ENCODE measurements around the gene IPO9. TPM values are rescaled to one million over a fixed set of nuclear protein-coding genes. Genes with fewer than 3 reads are reported as not detected.
"Not testable (repeated sequence)": the region's sequence is repeated elsewhere in the genome, so short reads cannot be mapped to it uniquely, and the experiment has no call there.

Gene IPO9
- total and polyA plus RNA-seq, 2 experiments from 2014 or later, result 47.6 to 87.4 TPM

DNA sequence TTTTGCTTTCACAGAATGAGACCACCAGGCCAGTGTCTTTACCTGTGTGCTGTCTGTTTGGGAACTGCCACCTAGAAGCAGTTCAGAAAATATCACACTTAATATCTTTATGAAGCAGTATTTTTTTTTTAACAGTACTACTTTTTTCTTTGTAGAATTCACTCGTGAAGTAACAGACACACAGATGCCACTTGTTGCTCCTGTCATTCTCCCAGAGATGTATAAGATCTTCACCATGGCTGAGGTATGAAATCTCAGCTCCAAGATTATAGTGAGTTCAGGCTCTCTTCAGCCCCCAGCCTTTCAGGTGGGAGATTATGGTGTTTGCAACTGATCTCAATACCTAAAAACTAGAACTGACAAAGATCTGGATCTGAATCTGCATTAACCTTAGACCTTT, 23.0 kb downstream of the IPO9 start:
- Histone ChIP-seq H3K9me2 (ENCODE audit: insufficient read depth) (no peaks in the 10 kb centered on the region), H3K36me3 (ENCODE audit: insufficient read depth) (peaks cover 83% of the 10 kb centered on the region), H3K27ac (ENCODE audit: low read depth) (no peak overlapping the region), H3F3A (replicated peaks; ENCODE audit: low read depth) (no peaks in the 10 kb centered on the region), H3K4me3 (no peak overlapping the region), H3K4me2 (no peak overlapping the region), H3K27me3 (ENCODE audit: insufficient read depth) (no peaks in the 10 kb centered on the region), H2AFZ (no peak overlapping the region), H4K20me1 (replicated peaks; ENCODE audit: insufficient read depth) (peaks cover 37% of the 10 kb centered on the region), H3K4me1 (ENCODE audit: insufficient read depth) (no peaks in the 10 kb centered on the region), H3K79me2 (replicated peaks; ENCODE audit: insufficient read depth) (peaks cover 10% of the 10 kb centered on the region)
- peaks cover 3% of the 10 kb centered on the region for H3K27me3 Mint-ChIP-seq (ENCODE audit: insufficient read depth, low read depth, poor library complexity)
- peaks cover 87% of the 10 kb centered on the region for H3K36me3 Mint-ChIP-seq (ENCODE audit: low read depth)
- no peaks in the 10 kb centered on the region for H3K9me3 Mint-ChIP-seq
- H3K27ac Mint-ChIP-seq, result no peak overlapping the region
- ATAC-seq, result no peak
- no peak for DNase-seq (ENCODE audit: low spot score)
- TF ChIP-seq EZH2phosphoT487 (IDR thresholded peaks at IDR 0.05; ENCODE audit: unreplicated experiment) (no peak), CREB1 (CRISPR knock-in tag; IDR thresholded peaks at IDR 0.05; ENCODE audit: low read depth) (no peak), JUNB (IDR thresholded peaks at IDR 0.05; ENCODE audit: unreplicated experiment) (no peak), CTCF (conservative IDR thresholded peaks at IDR 0.05; ENCODE audit: low read depth in 2 of 2) (no peak), EZH2 (IDR thresholded peaks at IDR 0.05; ENCODE audit: low read depth, unreplicated experiment) (no peak), ZNF114 (CRISPR knock-in tag; IDR thresholded peaks at IDR 0.05) (no peak), NANOG (IDR thresholded peaks at IDR 0.05; ENCODE audit: borderline replicate concordance) (no peak), STAT1 (IDR thresholded peaks at IDR 0.05; ENCODE audit: unreplicated experiment) (no peak), ZNF331 (CRISPR knock-in tag; IDR thresholded peaks at IDR 0.05; ENCODE audit: low read depth) (no peak)
- TF ChIP-seq, protein P1, sequence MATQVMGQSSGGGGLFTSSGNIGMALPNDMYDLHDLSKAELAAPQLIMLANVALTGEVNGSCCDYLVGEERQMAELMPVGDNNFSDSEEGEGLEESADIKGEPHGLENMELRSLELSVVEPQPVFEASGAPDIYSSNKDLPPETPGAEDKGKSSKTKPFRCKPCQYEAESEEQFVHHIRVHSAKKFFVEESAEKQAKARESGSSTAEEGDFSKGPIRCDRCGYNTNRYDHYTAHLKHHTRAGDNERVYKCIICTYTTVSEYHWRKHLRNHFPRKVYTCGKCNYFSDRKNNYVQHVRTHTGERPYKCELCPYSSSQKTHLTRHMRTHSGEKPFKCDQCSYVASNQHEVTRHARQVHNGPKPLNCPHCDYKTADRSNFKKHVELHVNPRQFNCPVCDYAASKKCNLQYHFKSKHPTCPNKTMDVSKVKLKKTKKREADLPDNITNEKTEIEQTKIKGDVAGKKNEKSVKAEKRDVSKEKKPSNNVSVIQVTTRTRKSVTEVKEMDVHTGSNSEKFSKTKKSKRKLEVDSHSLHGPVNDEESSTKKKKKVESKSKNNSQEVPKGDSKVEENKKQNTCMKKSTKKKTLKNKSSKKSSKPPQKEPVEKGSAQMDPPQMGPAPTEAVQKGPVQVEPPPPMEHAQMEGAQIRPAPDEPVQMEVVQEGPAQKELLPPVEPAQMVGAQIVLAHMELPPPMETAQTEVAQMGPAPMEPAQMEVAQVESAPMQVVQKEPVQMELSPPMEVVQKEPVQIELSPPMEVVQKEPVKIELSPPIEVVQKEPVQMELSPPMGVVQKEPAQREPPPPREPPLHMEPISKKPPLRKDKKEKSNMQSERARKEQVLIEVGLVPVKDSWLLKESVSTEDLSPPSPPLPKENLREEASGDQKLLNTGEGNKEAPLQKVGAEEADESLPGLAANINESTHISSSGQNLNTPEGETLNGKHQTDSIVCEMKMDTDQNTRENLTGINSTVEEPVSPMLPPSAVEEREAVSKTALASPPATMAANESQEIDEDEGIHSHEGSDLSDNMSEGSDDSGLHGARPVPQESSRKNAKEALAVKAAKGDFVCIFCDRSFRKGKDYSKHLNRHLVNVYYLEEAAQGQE (IDR thresholded peaks at IDR 0.05; ENCODE audit: unreplicated experiment), result no peak
- no peak overlapping the region for H3K4me3 Mint-ChIP-seq
- no peaks in the 10 kb centered on the region for H3K4me1 Mint-ChIP-seq

DNA sequence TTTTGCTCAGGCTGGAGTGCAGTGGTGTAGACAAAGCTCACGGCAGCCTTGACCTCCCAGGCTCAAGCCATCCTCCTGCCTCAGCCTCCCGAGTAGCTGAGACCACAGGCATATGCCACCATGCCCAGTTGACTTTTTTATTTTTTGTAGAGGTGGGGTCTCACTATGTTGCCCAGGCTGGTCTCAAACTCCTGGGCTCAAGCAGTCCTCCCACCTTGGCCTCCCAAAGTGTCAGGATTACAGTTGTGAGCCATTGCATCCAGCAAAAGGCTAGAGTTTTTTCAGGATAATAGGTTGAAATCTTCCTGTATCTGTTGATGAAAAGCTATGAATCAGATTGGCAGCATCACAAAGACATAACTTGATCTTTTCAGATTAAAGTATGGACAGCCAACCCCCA, 27.8 kb downstream of the IPO9 start:
- not testable (repeated sequence) for H3K4me1 ChIP-seq (ENCODE audit: insufficient read depth); H3K4me2 ChIP-seq; H3K27me3 Mint-ChIP-seq (ENCODE audit: insufficient read depth, low read depth, poor library complexity); H3K27ac Mint-ChIP-seq; H3K4me3 Mint-ChIP-seq; ATAC-seq; H3K27me3 ChIP-seq (ENCODE audit: insufficient read depth); H3K27ac ChIP-seq (ENCODE audit: low read depth); H3K4me1 Mint-ChIP-seq; DNase-seq (ENCODE audit: low spot score); H2AFZ ChIP-seq; H3K79me2 ChIP-seq (replicated peaks; ENCODE audit: insufficient read depth); H3F3A ChIP-seq (replicated peaks; ENCODE audit: low read depth); H3K9me3 Mint-ChIP-seq; H3K4me3 ChIP-seq; H3K9me2 ChIP-seq (ENCODE audit: insufficient read depth)
- H4K20me1 ChIP-seq (replicated peaks; ENCODE audit: insufficient read depth), result peaks cover 11% of the 10 kb centered on the region
- peaks cover 68% of the 10 kb centered on the region for H3K36me3 ChIP-seq (ENCODE audit: insufficient read depth)
- peaks cover 89% of the 10 kb centered on the region for H3K36me3 Mint-ChIP-seq (ENCODE audit: low read depth)

Measured in GM23338 (cell line).